ENCODE measurements around the gene RAD17.

DNA sequence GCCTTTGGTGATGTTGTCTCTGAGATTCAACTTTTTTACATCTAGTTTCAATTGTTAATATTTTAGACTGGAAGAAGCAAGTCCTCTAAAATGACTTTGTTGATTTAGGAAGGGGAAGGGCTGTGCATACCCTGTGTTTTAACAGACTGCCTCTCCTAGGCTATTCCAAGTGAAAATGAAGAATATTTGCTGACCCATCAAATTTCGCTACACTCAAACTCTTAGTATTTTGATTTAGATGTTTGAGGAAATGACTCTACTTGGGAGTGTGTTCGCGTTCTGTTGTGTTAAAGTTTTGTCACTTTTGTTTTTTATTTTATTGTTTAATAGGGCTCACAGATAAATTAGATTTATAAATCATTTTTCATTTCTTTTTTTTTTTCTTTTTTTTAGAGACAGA is 48.9 kb downstream of the RAD17 start:
- TF ChIP-seq, protein P1, sequence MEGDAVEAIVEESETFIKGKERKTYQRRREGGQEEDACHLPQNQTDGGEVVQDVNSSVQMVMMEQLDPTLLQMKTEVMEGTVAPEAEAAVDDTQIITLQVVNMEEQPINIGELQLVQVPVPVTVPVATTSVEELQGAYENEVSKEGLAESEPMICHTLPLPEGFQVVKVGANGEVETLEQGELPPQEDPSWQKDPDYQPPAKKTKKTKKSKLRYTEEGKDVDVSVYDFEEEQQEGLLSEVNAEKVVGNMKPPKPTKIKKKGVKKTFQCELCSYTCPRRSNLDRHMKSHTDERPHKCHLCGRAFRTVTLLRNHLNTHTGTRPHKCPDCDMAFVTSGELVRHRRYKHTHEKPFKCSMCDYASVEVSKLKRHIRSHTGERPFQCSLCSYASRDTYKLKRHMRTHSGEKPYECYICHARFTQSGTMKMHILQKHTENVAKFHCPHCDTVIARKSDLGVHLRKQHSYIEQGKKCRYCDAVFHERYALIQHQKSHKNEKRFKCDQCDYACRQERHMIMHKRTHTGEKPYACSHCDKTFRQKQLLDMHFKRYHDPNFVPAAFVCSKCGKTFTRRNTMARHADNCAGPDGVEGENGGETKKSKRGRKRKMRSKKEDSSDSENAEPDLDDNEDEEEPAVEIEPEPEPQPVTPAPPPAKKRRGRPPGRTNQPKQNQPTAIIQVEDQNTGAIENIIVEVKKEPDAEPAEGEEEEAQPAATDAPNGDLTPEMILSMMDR (IDR thresholded peaks at IDR 0.05; ENCODE audit: insufficient read depth, low read length): no peak
- TF ChIP-seq POLR2AphosphoS5 (IDR thresholded peaks at IDR 0.05; ENCODE audit: low read depth): no peak
